Smooth muscle cell (in vitro differentiated cells): ENCODE results near the gene ZSWIM1. TPM values are rescaled to one million over a fixed set of nuclear protein-coding genes. Genes with fewer than 3 reads are reported as not detected.
A peak's percentile ranks its signal among the peaks of the same experiment; 100 is the strongest.

Experiments used
- DNase-seq: peaks from one replicate; lab custom pipeline; 2025; ENCODE audit not compliant: unreplicated experiment; lab: John Stamatoyannopoulos, UW
- H2AFZ ChIP-seq: fragments of 200-600 bp; sonication (generic); 2 replicates; pipeline ENCODE4 v1.6.0; 2016; ENCODE audit warnings: antibody characterized with exemption, low read depth, mild to moderate bottlenecking
- H3F3A ChIP-seq: fragments of 200-600 bp; sonication (generic); 2 replicates; pipeline ENCODE4 v1.6.0; 2017; ENCODE audit warnings: antibody characterized with exemption, low read depth
- H3K27ac ChIP-seq: fragments of 200-600 bp; sonication (generic); 2 replicates; pipeline ENCODE4 v1.5.1; 2016; ENCODE audit warnings: low read depth, mild to moderate bottlenecking
- H3K27me3 ChIP-seq: fragments of 200-600 bp; sonication (generic); 2 replicates; pipeline ENCODE4 v1.6.1; 2016; ENCODE audit warnings: low read depth, mild to moderate bottlenecking
- H3K36me3 ChIP-seq: fragments of 200-600 bp; sonication (generic); 2 replicates; pipeline ENCODE4 v1.5.1; 2016; ENCODE audit warnings: low read depth
- H3K4me1 ChIP-seq: fragments of 200-600 bp; sonication (generic); 2 replicates; pipeline ENCODE4 v1.5.1; 2016; ENCODE audit warnings: low read depth
- H3K4me2 ChIP-seq: fragments of 200-600 bp; sonication (generic); 2 replicates; pipeline ENCODE4 v1.6.0; 2016; ENCODE audit warnings: mild to moderate bottlenecking
- H3K4me3 ChIP-seq: fragments of 200-600 bp; sonication (generic); 2 replicates; pipeline ENCODE4 v1.5.1; 2016; ENCODE audit warnings: mild to moderate bottlenecking
- H3K79me2 ChIP-seq: fragments of 200-600 bp; sonication (generic); 2 replicates; pipeline ENCODE4 v1.6.0; 2016; ENCODE audit warnings: low read depth, mild to moderate bottlenecking
- H3K9ac ChIP-seq: fragments of 200-600 bp; sonication (generic); 2 replicates; pipeline ENCODE4 v1.6.0; 2016; ENCODE audit warnings: low read depth
- H3K9me3 ChIP-seq: fragments of 200-600 bp; sonication (generic); replicated peaks from 2 replicates; pipeline ENCODE4 v1.5.1; 2016; ENCODE audit warnings: low read depth
- H4K20me1 ChIP-seq: fragments of 200-600 bp; sonication (generic); 2 replicates; pipeline ENCODE4 v1.6.0; 2016; ENCODE audit warnings: low read depth
- CTCF ChIP-seq: fragments of 200-600 bp; sonication (generic); IDR thresholded peaks from 2 replicates; pipeline ENCODE4 v1.5.1; 2017; ENCODE audit warnings: borderline replicate concordance, mild to moderate bottlenecking, antibody characterized with exemption; ENCODE audit not compliant: insufficient read depth, poor library complexity, severe bottlenecking
- WGBS: methylation state at CpG from one replicate; pipeline ENCODE4 v1.1.7; 2016; ENCODE audit warnings: low lambda C conversion rate; 5-methylcytosine and 5-hydroxymethylcytosine counted together
- polyA plus RNA-seq: library from polyadenylated mRNA; unstranded; fragments of >200 nt; fragmentation: Nextera tagmentation; extraction: Ambion mirVana; gene quantifications from 2 replicates; pipeline ENCODE4 v1.2.1, GENCODE V29; 2016
- total RNA-seq: library from RNA; depleted of rRNA; stranded (reverse); fragments of >200 nt; gene quantifications from 2 replicates; pipeline ENCODE4 v1.2.3, GENCODE V29; 2014

ZSWIM1 gene
- total and polyA plus RNA-seq, 2 experiments from 2014 or later, result 5.7 to 12.2 TPM

GRCh38 chr20:45835825-45836224 lies 45.2 kb upstream of the ZSWIM1 start:
- no peaks in the 10 kb centered on the region for H3K9me3 ChIP-seq
- H3K4me1 ChIP-seq, result peaks cover 5% of the 10 kb centered on the region
- DNase-seq, result no peak
- no peak for TF ChIP-seq CTCF
- peaks cover 11% of the 10 kb centered on the region for H3F3A ChIP-seq
- H4K20me1 ChIP-seq, result peaks cover 7% of the 10 kb centered on the region
- no peak overlapping the region for H3K9ac ChIP-seq
- WGBS, result 83% methylated on average over 5 of the region's 5 CpGs
- no peak overlapping the region for H3K4me3 ChIP-seq
- H3K36me3 ChIP-seq, result no peaks in the 10 kb centered on the region
- H3K27me3 ChIP-seq, result no peaks in the 10 kb centered on the region
- H3K27ac ChIP-seq, result peak overlapping the region; percentile 5
- H3K4me2 ChIP-seq, result peak overlapping the region; percentile 99
- no peak overlapping the region for H2AFZ ChIP-seq
- no peaks in the 10 kb centered on the region for H3K79me2 ChIP-seq

- H3K4me3 ChIP-seq, result no peak overlapping the region
- H3K27ac ChIP-seq, result no peak overlapping the region
- no peak overlapping the region for H3K4me2 ChIP-seq
- H3K27me3 ChIP-seq, result no peaks in the 10 kb centered on the region
- no peak for DNase-seq
- no peak overlapping the region for H3K9ac ChIP-seq
- H3K79me2 ChIP-seq, result no peaks in the 10 kb centered on the region
- TF ChIP-seq CTCF, result no peak
- H3K9me3 ChIP-seq, result no peaks in the 10 kb centered on the region
- WGBS, result 10% methylated on average over 1 of the region's 1 CpG
- H4K20me1 ChIP-seq, result peaks cover 7% of the 10 kb centered on the region
- peaks cover 5% of the 10 kb centered on the region for H3K4me1 ChIP-seq
- H3F3A ChIP-seq, result peaks cover 11% of the 10 kb centered on the region
- no peaks in the 10 kb centered on the region for H3K36me3 ChIP-seq
- H2AFZ ChIP-seq, result no peak overlapping the region
Observed at GRCh38 chr20:45836841-45837240, 44.2 kb upstream of the ZSWIM1 start.

- Histone ChIP-seq H3K9me3 (no peaks in the 10 kb centered on the region), H3K27me3 (no peaks in the 10 kb centered on the region), H3K4me3 (no peak overlapping the region), H3K9ac (no peak overlapping the region), H3K4me1 (no peaks in the 10 kb centered on the region), H2AFZ (no peak overlapping the region), H3K79me2 (no peaks in the 10 kb centered on the region), H3F3A (peaks cover 12% of the 10 kb centered on the region), H3K36me3 (no peaks in the 10 kb centered on the region), H4K20me1 (peaks cover 23% of the 10 kb centered on the region), H3K4me2 (no peak overlapping the region), H3K27ac (no peak overlapping the region)
- TF ChIP-seq CTCF, result no peak
- DNase-seq, result no peak
- WGBS, result 97% methylated on average over 25 of the region's 25 CpGs
Observed at GRCh38 chr20:45840700-45841198, 40.3 kb upstream of the ZSWIM1 start.

GRCh38 chr20:45841407-45842129 lies 39.5 kb upstream of the ZSWIM1 start:
- WGBS, result 97% methylated on average over 10 of the region's 10 CpGs
- no peaks in the 10 kb centered on the region for H3K79me2 ChIP-seq
- no peak overlapping the region for H3K9ac ChIP-seq
- TF ChIP-seq CTCF, result no peak
- no peak overlapping the region for H3K4me2 ChIP-seq
- peaks cover 10% of the 10 kb centered on the region for H3F3A ChIP-seq
- H3K9me3 ChIP-seq, result no peaks in the 10 kb centered on the region
- H3K4me1 ChIP-seq, result no peaks in the 10 kb centered on the region
- no peak overlapping the region for H3K27ac ChIP-seq
- DNase-seq, result no peak
- no peaks in the 10 kb centered on the region for H3K27me3 ChIP-seq
- H3K4me3 ChIP-seq, result no peak overlapping the region
- no peak overlapping the region for H2AFZ ChIP-seq
- H3K36me3 ChIP-seq, result no peaks in the 10 kb centered on the region
- peaks cover 22% of the 10 kb centered on the region for H4K20me1 ChIP-seq
